ENCODE measurements around the gene COX4I2.
"Not testable (repeated sequence)": the region's sequence is repeated elsewhere in the genome, so short reads cannot be mapped to it uniquely, and the experiment has no call there.

Gene COX4I2

GRCh38 chr20:31637660-31638059 is at the start of gene COX4I2:
Gene COX4I2 (plus strand): TSS chr20:31637912. CDS start chr20:31639018, 1,106 bp downstream.
- no peak for DNase-seq (ENCODE audit: low read depth, low spot score)

- DNase-seq (ENCODE audit: low read depth, low spot score), result no peak
Measured at GRCh38 chr20:31590717-31591225, 46.9 kb upstream of the COX4I2 start.

- DNase-seq (ENCODE audit: low read depth, low spot score), result no peak
Measured at GRCh38 chr20:31593221-31594001, 44.3 kb upstream of the COX4I2 start.

GRCh38 chr20:31594002-31594557 is 43.6 kb upstream of the COX4I2 start:
- DNase-seq (ENCODE audit: low read depth, low spot score), result no peak

GRCh38 chr20:31594558-31595379 is 42.9 kb upstream of the COX4I2 start:
- no peak for DNase-seq (ENCODE audit: low read depth, low spot score)

- no peak for DNase-seq (ENCODE audit: low read depth, low spot score)
Measured at GRCh38 chr20:31595380-31595653, 42.4 kb upstream of the COX4I2 start.

GRCh38 chr20:31595654-31596411 is 41.9 kb upstream of the COX4I2 start:
- peak; percentile 94 for DNase-seq (ENCODE audit: low read depth, low spot score)

- DNase-seq (ENCODE audit: low read depth, low spot score), result not testable (repeated sequence)
Measured at GRCh38 chr20:31596412-31596715, 41.3 kb upstream of the COX4I2 start.

- DNase-seq (ENCODE audit: low read depth, low spot score), result no peak
Measured at GRCh38 chr20:31596831-31597480, 40.8 kb upstream of the COX4I2 start.

GRCh38 chr20:31597481-31597855 is 40.2 kb upstream of the COX4I2 start:
- no peak for DNase-seq (ENCODE audit: low read depth, low spot score)

- DNase-seq (ENCODE audit: low read depth, low spot score), result no peak
Measured at GRCh38 chr20:31602431-31602778, 35.3 kb upstream of the COX4I2 start.

- DNase-seq (ENCODE audit: low read depth, low spot score), result no peak
Measured at GRCh38 chr20:31602779-31603441, 34.8 kb upstream of the COX4I2 start.

- DNase-seq (ENCODE audit: low read depth, low spot score), result peak; percentile 92
Measured at GRCh38 chr20:31603822-31604566, 33.7 kb upstream of the COX4I2 start.

- DNase-seq (ENCODE audit: low read depth, low spot score), result no peak
Measured at GRCh38 chr20:31604567-31605030, 33.1 kb upstream of the COX4I2 start.

- no peak for DNase-seq (ENCODE audit: low read depth, low spot score)
Measured at GRCh38 chr20:31605031-31605901, 32.4 kb upstream of the COX4I2 start, which contains the start of gene ID1. Gene ID1 (plus strand): TSS chr20:31605289. CDS start chr20:31605388, 99 bp downstream.

- DNase-seq (ENCODE audit: low read depth, low spot score), result no peak
Measured at GRCh38 chr20:31605902-31606803, 31.6 kb upstream of the COX4I2 start.

GRCh38 chr20:31606804-31607639 is 30.7 kb upstream of the COX4I2 start:
- DNase-seq (ENCODE audit: low read depth, low spot score), result no peak

Data from iPS DF 19.7 (cell line).